ENCODE results near the gene RPN2. TPM values are rescaled to one million over a fixed set of nuclear protein-coding genes. Genes with fewer than 3 reads are reported as not detected.

The RPN2 gene
- total RNA-seq, 1 experiment from 2014 or later: 264 TPM

Other genes starting within 250 kb of the RPN2 start
- gene SAMHD1, start 227.6 kb upstream of the RPN2 start, total RNA-seq (2014; rRNA removed; shearing (Covaris generic)): 24.3 and 29.5 TPM in 2 replicates
- gene RBL1, start 83.3 kb upstream of the RPN2 start, total RNA-seq (2014; rRNA removed; shearing (Covaris generic)): 14.7 and 17.1 TPM in 2 replicates
- gene MROH8, start 218 bp downstream of the RPN2 start, total RNA-seq (2014; rRNA removed; shearing (Covaris generic)): 1.3 and 9.3 TPM in 2 replicates
- gene GHRH, start 82.5 kb downstream of the RPN2 start, total RNA-seq (2014; rRNA removed; shearing (Covaris generic)): not detected in 2 replicates
- gene MANBAL, start 110.3 kb downstream of the RPN2 start, total RNA-seq (2014; rRNA removed; shearing (Covaris generic)): 11.8 and 15.7 TPM in 2 replicates
- 15.3 and 17.8 TPM in 2 replicates for gene SRC, start 166.8 kb downstream of the RPN2 start, total RNA-seq (2014; rRNA removed; shearing (Covaris generic))

Data from A172 (cell line).